GM21367 (cell line): Measurements from ENCODE around the gene ONECUT2.
"Not testable (repeated sequence)": the region's sequence is repeated elsewhere in the genome, so short reads cannot be mapped to it uniquely, and the experiment has no call there.

Experiments
- ATAC-seq: cut with Tn5 transposase; IDR thresholded peaks from one replicate; pipeline ENCODE4 v1.9.1; 2021; ENCODE audit not compliant: unreplicated experiment

ONECUT2 gene

DNA sequence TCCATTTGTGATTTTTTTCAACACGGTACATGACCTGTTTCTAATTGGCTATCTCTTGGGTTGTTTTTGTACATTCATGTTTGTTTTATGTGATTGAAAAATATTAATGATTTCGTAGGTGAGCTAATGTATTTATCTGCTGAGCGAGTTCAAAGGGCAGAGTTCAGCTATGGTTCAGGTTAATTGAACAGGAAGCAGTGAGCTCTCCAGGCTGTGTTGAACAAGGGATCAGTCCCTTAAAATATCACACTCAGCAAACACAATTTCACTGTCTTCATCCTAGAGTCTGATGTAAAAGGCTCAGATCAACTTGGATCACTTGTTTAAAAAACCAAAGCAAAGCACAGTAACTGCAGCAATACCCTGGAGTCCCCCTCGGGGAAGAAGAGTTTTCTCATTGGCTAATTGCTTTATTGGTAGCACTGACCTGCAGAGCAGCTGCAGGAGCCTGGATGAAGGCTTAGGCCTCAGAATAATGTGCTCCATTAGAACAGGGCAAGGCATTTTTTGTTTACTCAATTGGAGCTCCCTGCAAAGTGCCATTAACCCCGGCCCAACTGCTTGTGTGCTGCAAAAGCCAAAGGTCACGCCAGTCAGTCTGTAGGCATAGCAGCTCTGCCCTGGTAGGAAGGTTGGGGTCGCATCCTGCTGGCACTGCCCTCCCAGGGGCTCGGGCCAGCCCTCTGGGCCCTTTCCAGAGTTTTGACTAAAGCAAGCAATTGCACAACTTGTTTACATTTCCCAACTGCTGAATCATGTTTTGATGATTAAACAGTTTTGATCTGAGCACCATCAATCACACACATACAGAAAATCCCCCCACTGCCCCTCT, 10.5 kb downstream of the ONECUT2 start:
- no peak for ATAC-seq

DNA sequence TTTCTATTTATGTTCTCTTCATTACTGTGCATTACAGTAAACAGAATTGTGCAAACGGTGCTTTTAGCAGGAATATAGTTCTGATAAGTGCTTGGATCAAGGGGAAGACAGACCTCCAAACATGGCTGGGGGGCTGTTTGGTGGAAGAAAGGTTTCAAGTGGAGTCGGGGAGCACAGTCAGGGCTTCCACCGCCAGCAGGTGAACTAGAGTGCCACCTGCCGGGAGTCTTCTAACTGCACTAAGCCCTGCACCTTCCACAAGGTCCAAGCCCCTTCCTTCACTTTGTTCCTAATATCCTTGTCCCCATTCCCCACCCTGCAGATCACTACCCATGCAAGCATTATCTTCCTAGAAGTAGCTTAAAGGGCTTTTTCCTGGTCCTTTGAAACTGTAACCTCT, 11.1 kb downstream of the ONECUT2 start:
- no peak for ATAC-seq

DNA sequence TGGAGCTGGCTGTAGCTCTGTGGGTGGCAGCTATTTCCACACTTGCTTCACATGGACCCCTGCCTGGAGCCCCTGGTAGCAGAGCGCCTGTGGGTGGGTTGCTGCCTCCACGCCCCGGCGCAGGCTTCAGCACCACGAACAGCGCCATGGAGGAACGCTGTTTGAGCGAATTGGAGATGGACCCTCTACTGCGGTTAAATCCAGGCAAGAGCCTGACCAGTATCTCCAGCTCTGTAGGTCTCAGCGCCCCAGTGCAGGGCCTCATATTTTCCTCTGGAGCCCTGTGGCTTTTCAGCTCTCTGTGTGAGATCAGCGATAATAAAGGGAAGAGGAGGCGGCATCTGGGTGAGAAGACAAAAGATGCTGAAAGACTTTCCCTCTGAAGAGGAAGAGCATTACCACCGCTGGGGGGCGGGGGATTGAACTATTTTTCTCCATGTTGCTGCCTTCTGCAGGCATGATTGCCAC, 12.0 kb downstream of the ONECUT2 start:
- no peak for ATAC-seq

DNA sequence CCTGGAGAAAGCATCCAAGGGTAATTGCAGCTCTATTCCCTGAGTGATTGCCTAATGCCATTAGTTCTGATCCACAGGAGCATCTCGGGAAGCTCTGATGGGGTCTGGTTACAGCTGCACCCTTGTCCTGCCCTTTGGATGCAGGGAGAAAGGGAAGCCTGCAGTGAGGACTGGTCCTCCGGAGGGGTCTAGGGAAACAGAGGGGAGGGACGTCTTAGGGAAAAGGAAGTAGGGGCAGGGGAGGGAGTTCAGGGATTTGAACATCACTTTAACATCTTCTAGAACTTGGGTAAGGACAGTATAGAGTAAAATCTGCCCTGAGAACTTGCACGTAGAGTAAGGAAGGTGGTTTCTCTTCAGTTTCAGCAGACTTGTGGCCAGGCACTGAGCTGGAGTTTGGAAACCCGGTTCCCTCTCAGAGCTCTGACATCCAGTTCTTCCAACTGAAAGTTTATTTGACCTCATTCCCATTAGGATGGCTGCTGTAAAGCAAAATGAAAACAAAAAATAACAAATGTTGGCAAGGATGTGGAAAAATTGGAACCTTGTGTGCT, 20.5 kb downstream of the ONECUT2 start:
- ATAC-seq = no peak

DNA sequence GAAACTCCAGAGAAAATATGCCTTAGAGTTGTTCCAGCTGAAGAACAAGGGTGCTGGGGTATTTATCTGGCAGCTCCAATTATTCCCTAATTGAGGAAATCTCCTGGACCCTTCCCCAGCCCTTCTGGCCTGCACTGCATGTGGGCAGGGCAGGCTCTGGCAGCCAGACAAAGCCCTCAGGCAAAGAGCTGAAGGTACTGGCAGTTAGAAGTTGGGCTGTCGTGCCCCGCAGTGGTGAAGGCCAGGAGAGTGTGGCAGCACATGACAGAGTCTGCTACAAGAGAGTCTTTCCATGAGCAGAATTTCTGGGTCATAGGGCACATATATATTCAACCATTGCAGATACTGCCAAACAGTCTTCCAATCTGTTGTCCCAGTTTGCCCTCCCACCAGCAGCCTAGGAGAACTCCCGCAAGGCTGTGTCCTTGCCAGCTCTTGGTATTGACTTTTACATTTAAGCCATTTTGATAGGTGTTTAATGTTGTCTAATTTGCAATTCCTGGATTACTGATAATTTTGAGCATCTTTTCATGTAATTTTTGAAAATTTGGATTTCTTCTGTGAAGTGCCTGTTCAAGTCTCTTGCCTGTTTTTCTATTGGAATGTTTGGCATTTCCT, 26.6 kb downstream of the ONECUT2 start:
- no peak for ATAC-seq

DNA sequence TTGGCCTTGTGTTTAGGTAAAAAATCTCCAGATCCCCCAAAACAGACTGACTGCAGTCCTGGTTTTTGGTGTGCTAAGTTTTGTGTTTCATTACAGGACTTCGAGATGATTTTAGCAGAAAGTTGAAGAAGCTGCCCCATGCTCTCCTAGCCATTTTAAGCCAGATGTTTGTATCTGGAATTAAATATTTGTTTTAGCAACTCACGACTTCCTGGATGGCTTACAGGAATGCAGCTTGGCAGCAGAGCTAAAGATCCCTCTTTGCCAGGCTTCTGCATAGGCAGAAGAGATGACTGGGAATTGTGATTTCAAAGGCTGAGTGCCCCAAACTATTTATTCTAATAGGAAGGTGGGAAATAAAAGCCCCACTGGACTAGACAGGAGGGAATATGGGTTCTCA, 31.1 kb downstream of the ONECUT2 start:
- no peak for ATAC-seq

DNA sequence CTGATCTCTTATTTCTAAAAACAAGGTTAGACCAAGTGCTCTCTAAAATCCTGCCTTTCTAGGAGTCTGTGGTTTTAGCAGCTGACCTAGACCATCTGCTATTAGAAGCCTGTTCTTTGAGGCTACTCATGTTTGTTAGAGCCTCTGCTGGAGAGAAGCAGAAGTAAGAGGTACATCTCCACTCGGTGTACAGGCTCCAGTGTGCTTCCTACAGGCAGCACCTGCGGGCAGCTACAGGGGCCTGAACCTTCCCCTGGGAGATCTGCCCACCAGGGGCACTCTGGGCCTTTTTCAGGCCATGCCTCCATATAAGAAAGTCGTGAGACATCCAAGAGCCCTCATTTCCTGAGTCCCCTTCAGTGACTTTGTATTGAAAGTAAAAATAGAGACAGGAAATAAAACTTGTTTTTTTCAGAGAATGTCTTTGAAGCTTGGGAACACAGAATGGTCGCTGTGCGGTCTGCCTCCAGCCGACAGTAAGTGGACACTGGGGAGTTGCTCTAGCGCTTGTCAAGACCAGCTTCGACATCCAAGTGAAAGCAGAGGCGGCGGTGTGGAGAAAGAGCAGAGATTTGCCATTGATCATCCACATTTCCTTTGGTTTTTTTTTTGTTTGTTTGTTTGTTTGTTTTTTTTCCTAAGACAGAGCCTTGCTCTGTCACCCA, 31.7 kb downstream of the ONECUT2 start:
- ATAC-seq = no peak

DNA sequence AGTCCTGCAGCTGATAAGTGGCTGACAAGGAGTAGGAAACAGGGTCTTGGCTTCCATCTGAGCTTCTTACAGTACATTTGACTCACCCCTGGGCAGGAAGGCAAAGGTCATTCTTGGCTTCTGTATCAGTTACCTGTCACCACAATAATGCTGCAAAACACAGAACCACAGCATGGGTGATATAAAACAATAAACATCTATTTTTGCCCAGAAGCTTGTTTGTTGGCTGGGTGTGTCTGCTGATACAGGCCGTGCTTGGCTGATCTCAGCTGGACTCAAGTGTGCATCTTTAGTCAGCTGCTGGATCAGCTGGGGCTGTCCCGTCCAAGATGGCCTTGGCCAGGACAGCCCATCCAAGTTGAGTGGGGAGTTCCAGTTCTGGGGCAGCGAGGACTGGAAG, 34.7 kb downstream of the ONECUT2 start:
- ATAC-seq = no peak

DNA sequence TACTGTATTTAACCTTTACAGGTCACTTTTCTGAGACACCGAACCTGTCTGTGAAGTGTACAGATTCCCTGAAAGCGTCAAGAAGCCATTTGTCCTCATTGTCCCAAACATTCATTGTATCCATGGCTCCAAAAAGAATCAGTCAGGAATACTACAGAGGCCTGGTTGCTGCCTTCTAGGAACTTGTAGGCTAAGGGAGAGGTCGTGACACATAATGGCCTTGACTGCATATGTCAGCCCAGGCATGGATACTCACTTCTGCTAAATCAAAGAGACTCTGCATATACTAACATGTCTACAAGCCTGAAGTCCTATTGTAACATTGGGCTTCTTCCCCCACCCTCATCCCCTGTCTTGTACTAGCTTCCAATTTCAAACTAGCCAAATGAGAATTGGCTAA, 40.2 kb downstream of the ONECUT2 start:
- ATAC-seq = no peak

DNA sequence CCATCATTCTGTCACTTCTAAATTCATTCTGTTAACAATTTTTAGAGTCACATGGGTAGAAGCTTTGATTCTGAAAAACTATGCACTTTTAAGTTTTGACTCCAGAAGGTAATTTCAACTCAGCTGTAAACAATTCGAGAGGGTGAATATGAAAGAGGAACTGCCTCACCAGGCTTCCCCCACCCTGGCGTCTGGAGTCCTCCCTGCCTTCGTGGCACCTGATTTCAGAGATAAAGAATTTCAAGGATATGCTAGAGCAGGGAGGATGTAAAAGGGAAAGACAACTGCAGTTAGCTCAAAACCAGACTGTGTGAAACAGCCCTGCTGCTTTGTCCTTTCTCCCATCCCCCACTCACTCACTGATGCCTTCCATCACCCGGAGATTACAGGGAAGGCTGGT, 40.7 kb downstream of the ONECUT2 start:
- ATAC-seq = no peak

DNA sequence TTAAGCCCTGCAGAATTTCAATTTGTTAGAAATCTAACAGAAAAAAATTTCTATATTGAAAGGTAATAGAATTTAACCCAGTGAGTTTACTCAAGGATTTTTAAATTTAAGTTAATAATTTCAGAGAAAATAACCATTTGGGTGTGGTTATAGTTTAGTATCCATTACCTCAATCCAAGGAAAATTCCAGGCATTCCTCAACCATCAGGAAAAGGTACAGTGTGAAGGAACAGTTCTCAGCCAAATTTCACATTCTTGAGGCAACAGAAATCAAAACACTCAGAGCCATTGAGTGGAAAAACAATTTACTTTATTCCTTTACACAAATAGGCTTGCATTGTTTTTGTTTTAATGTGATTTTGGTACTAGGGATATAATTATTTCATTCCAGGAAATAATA, 45.6 kb downstream of the ONECUT2 start:
- no peak for ATAC-seq

DNA sequence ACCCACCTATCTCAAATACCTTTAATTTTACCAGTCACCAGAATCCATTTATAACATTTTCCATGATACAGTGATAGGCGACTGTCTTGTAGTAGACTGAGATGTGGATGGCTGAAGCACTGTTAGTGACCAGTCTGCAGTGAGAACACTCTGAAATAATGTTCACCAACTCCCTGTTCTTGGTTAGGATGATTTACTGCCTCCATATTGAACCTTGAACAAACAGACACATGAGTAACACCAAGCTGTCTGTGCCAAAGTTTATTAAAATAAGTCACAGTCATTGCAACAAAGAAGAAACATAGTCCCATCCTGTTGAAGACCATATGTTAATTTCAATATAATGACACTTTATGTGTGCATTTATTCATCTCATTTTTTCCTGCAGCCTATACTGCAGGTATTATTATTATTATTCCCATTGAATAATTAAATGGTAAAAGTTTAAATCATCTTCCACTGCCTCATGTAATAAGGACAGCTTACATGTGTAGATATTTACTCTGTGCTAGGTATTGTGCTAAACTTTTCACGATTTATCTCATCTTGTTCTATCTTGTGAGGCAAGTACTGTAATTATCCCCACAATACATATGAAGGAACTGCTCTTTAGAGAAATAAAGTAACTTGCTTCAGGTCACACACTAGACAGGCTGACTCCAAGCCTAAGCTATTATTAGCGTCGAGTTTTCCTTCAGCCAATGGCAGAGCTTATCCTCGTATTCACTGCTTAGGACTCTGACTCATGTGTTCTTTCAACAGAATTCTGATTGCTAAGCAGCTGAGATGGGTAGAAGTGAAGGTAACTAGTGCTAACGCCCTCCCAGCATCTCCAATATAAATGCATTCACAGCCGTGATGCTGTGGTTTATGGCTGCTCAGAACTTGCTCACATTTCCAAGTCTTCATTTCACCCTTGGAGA, 62.5 kb downstream of the ONECUT2 start:
- ATAC-seq = no peak

DNA sequence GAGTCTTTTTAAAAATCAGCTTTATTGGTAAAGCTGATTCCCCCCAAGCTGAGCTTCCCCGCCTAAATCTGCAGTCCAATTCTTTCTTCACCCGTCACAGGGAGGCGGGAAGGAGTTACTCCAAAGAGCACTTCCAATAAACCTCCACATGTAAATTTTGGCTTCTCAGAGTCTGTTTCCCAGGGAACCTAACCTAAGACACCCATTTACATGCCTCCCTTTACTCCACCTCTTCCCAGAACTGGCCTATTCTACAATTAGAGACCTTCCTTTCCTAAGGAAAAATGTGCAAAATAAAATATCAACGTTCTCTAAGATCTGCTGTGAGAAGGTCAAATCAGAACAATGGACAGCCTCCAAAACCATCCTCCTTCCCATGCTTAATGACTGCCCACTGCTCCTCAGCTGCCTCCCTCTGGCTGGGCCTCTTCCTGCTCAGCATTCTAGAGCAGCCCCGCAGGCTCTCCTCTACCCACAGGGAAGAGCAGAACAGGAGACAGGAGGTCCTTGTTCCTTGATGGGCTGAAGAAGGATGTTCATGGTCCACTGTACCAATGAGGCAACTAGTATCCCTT, 63.6 kb downstream of the ONECUT2 start:
- no peak for ATAC-seq

DNA sequence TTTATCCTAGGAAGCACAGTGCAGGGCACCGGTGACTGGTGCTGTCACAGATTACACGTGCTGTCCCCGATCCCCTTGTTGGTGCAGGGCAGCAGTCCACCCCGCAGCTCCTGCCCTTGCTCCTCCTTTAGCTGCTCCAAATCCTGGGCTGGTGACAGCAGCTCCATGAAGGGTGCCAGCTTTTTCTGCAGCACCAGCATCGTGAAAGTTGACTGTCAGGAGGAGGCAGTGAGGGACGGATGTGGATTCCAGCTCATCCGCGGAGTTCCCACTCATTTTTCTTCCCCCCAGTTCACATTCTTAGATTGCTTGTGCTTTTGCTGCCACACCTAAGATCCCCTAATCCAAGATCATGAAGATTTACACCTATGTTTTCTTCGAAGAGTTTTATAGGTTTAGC, 67.5 kb downstream of the ONECUT2 start:
- no peak for ATAC-seq

DNA sequence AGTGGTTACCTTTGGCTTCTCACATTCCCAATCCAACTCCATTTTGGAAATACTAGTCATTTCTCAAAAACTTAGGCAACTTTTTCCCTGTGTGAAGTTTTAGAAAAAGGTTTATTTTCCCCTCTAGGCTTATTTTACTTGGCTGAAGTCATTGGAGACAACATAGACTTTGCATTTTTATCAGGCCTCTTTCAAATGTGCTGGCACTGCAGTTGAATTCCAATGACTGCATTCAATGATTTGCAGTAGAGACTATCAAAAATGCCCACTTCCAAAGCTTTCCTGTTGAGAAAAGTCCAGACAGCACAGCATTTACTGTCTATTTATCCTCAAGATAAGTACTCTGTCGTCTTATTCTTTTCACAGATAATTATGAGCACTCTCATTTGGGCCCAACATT, 70.1 kb downstream of the ONECUT2 start:
- no peak for ATAC-seq

DNA sequence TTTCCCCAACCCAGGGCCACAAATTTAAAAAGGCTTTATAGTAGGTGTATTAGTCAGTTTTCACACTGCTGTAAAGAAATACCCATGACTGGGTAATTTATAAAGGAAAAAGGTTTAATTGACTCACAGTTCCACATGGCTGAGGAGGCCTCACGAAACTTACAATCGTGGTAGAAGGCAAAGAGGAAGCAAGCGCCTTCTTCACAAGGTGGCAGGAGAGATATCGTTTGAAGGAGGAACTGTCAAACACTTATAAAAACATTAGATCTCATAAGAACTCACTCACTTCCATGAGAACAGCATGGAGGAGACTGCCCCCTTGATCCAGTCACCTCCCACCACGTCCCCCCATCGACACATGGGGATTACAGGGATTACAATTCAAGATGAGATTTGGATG, 80.9 kb downstream of the ONECUT2 start:
- ATAC-seq = no peak

DNA sequence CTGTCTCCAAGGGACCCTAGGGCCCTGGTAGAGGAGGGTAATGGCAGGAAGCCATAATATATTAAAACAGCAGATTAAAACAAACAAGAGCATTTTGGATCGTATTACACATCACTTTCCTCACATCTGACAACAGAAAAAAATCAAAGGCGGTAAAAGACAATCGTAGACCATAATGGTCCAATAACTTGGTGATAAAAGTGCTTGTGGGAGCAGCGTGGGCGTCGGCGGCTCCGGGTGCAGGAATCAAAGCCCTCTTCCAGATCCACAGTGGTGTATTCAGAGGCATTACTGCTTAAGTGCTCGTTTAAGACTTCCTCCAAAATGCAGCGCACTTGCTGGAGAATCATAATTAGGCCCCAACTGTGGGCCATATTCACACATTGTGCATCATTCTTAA, 83.4 kb downstream of the ONECUT2 start:
- no peak for ATAC-seq

DNA sequence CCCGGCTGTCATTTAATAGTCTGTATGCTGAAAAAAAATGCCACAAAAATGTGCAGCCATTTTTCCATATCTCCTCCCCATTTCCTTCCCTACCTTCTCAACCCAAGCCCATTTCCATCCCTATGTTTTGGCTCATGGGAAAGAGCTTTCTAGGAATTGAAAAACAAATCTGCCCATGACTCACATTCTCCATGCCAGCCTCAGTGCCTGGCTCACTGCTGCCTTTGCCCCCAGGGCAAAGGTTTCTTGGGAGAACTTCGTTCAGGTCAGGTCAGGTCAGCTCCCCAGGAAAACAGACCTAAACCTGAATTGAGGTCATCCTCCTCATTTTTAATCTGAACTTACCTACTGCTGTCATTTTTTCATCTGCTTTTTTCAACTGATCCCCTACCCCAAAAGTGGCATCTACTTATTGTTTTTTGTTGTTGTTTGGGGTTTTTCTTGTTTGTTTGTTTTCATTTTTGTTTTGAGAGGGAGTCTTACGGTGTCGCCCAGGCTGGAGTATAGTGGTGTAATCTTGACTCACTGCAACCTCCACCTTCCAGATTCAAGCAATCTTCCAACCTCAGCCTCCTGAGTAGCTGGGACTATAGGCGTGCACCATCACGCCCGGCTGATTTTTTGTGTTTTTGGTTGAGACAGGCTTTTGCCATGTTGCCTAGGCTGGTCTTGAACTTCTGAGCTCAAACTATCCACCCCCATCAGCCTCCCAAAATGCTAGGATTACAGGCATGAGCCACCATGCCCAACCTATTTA, 84.7 kb downstream of the ONECUT2 start:
- no peak for ATAC-seq

DNA sequence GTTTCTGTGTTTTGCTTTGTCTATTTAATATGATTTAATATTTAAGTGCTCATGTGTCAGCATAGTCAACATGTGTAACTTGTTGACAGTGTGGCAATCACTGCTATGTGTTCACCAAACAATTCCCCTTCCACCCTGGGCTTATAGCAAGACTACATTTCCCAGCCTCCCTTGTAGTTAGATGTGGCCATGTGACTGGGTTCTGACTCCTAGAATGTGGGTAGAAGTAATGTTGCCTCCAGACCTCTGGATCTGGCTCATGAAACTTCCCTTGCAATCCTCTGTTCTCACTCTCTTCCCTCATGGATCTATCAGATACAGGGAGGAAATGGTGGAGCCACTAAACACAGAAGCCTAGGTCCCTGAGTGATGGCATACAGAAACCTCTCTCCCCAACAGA, 87.2 kb downstream of the ONECUT2 start:
- not testable (repeated sequence) for ATAC-seq
